KMS-11 (cell line): ENCODE data around the gene MISP.

Experiments used
- H2AFZ ChIP-seq: fragments of 200-600 bp; sonication (generic); 2 replicates; pipeline ENCODE4 v1.6.1; 2016; ENCODE audit warnings: antibody characterized with exemption, mixed run types, low read depth
- H3K27ac ChIP-seq: fragments of 200-600 bp; sonication (generic); 2 replicates; pipeline ENCODE4 v1.6.1; 2016; ENCODE audit warnings: mild to moderate bottlenecking, mixed run types
- H3K27me3 ChIP-seq: fragments of 200-600 bp; sonication (generic); 2 replicates; pipeline ENCODE4 v1.6.1; 2017; ENCODE audit warnings: mild to moderate bottlenecking, low read depth, mixed run types, moderate library complexity; ENCODE audit not compliant: insufficient read depth
- H3K36me3 ChIP-seq: fragments of 200-600 bp; sonication (generic); 2 replicates; pipeline ENCODE4 v1.6.1; 2017; ENCODE audit warnings: mild to moderate bottlenecking, mixed run types; ENCODE audit not compliant: insufficient read depth
- H3K4me1 ChIP-seq: fragments of 200-600 bp; sonication (generic); 2 replicates; pipeline ENCODE4 v1.6.1; 2016; ENCODE audit warnings: mild to moderate bottlenecking, low read depth, mixed run types; ENCODE audit not compliant: poor library complexity, severe bottlenecking
- H3K4me2 ChIP-seq: fragments of 200-600 bp; sonication (generic); 2 replicates; pipeline ENCODE4 v1.7.0; 2016; ENCODE audit warnings: mild to moderate bottlenecking, mixed run types
- H3K4me3 ChIP-seq: fragments of 200-600 bp; sonication (generic); IDR thresholded peaks from 2 replicates; pipeline ENCODE4 v1.6.1; 2017; ENCODE audit warnings: low read depth, low read length, mixed read lengths; ENCODE audit not compliant: insufficient read depth
- H3K79me2 ChIP-seq: fragments of 200-600 bp; sonication (generic); 2 replicates; pipeline ENCODE4 v1.6.1; 2016; ENCODE audit warnings: low read depth, mixed run types; ENCODE audit not compliant: insufficient read depth
- H3K9ac ChIP-seq: fragments of 200-600 bp; sonication (generic); 2 replicates; pipeline ENCODE4 v1.6.1; 2016; ENCODE audit warnings: mild to moderate bottlenecking, mixed run types
- H4K20me1 ChIP-seq: fragments of 200-600 bp; sonication (generic); 2 replicates; pipeline ENCODE4 v1.6.1; 2016; ENCODE audit warnings: mild to moderate bottlenecking, mixed run types; ENCODE audit not compliant: insufficient read depth
- TF ChIP-seq, protein P1 (sequence below): fragments of 200-600 bp; sonication (generic); conservative IDR thresholded peaks from 2 replicates; pipeline ENCODE4 v1.6.1; 2017; ENCODE audit warnings: low read depth, mild to moderate bottlenecking, antibody characterized with exemption, low read length, moderate library complexity, mixed read lengths

Gene MISP

GRCh38 chr19:802498-803098, 51.7 kb downstream of the MISP start:
- TF ChIP-seq, protein P1, sequence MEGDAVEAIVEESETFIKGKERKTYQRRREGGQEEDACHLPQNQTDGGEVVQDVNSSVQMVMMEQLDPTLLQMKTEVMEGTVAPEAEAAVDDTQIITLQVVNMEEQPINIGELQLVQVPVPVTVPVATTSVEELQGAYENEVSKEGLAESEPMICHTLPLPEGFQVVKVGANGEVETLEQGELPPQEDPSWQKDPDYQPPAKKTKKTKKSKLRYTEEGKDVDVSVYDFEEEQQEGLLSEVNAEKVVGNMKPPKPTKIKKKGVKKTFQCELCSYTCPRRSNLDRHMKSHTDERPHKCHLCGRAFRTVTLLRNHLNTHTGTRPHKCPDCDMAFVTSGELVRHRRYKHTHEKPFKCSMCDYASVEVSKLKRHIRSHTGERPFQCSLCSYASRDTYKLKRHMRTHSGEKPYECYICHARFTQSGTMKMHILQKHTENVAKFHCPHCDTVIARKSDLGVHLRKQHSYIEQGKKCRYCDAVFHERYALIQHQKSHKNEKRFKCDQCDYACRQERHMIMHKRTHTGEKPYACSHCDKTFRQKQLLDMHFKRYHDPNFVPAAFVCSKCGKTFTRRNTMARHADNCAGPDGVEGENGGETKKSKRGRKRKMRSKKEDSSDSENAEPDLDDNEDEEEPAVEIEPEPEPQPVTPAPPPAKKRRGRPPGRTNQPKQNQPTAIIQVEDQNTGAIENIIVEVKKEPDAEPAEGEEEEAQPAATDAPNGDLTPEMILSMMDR = no peak
- Histone ChIP-seq H3K36me3 (peaks cover 39% of the 10 kb centered on the region; the same call in 1 of the 2 replicates), H3K9ac (no peak overlapping the region), H3K4me3 (no peak overlapping the region), H3K27ac (no peak overlapping the region), H2AFZ (no peak overlapping the region), H3K4me2 (no peak overlapping the region), H3K79me2 (peaks cover 97% of the 10 kb centered on the region), H3K27me3 (no peaks in the 10 kb centered on the region), H3K4me1 (peaks cover 18% of the 10 kb centered on the region), H4K20me1 (peaks cover 50% of the 10 kb centered on the region)

- TF ChIP-seq, protein P1 = no peak
- H3K4me1 ChIP-seq = peaks cover 18% of the 10 kb centered on the region
- peaks cover 44% of the 10 kb centered on the region; the same call in 1 of the 2 replicates for H3K36me3 ChIP-seq
- peaks cover 53% of the 10 kb centered on the region for H4K20me1 ChIP-seq
- H2AFZ ChIP-seq = no peak overlapping the region
- no peak overlapping the region for H3K4me2 ChIP-seq
- H3K79me2 ChIP-seq = peaks cover 99% of the 10 kb centered on the region
- no peak overlapping the region for H3K4me3 ChIP-seq
- no peak overlapping the region for H3K27ac ChIP-seq
- no peak overlapping the region for H3K9ac ChIP-seq
- H3K27me3 ChIP-seq = no peaks in the 10 kb centered on the region
Measured at GRCh38 chr19:803099-803561, 52.2 kb downstream of the MISP start.

GRCh38 chr19:803686-804418, 52.9 kb downstream of the MISP start:
- no peak overlapping the region for H3K9ac ChIP-seq
- peaks cover 18% of the 10 kb centered on the region for H3K4me1 ChIP-seq
- no peak overlapping the region for H3K27ac ChIP-seq
- peaks cover 44% of the 10 kb centered on the region; the same call in 1 of the 2 replicates for H3K36me3 ChIP-seq
- peaks cover 98% of the 10 kb centered on the region for H3K79me2 ChIP-seq
- no peak overlapping the region for H3K4me2 ChIP-seq
- H3K4me3 ChIP-seq = no peak overlapping the region
- no peaks in the 10 kb centered on the region for H3K27me3 ChIP-seq
- no peak overlapping the region for H2AFZ ChIP-seq
- TF ChIP-seq, protein P1 = no peak
- peaks cover 48% of the 10 kb centered on the region for H4K20me1 ChIP-seq

GRCh38 chr19:804419-805165, 53.7 kb downstream of the MISP start:
- H3K27ac ChIP-seq = no peak overlapping the region
- peaks cover 43% of the 10 kb centered on the region; the same call in 1 of the 2 replicates for H3K36me3 ChIP-seq
- TF ChIP-seq, protein P1 = no peak

More at GRCh38 chr19:804419-805165, 53.7 kb downstream of the MISP start:
- Histone ChIP-seq H4K20me1 (peaks cover 40% of the 10 kb centered on the region), H3K4me2 (no peak overlapping the region), H2AFZ (no peak overlapping the region), H3K79me2 (peaks cover 90% of the 10 kb centered on the region), H3K4me1 (peaks cover 14% of the 10 kb centered on the region), H3K27me3 (no peaks in the 10 kb centered on the region), H3K4me3 (no peak overlapping the region), H3K9ac (no peak overlapping the region)
